HepG2 (cell line): ENCODE results near the gene CAMTA1. TPM values are rescaled to one million over a fixed set of nuclear protein-coding genes. Genes with fewer than 3 reads are reported as not detected.

Experiments
- AFF4 ChIP-seq: sonication (generic); formaldehyde crosslinking; IDR thresholded peaks from 2 replicates; pipeline ENCODE4 v1.4.0; 2020; ENCODE audit warnings: missing genetic modification reagents
- ATF3 ChIP-seq: sonication (generic); formaldehyde crosslinking; IDR thresholded peaks from 2 replicates; pipeline ENCODE4 v1.4.0; 2020; ENCODE audit warnings: missing genetic modification reagents
- CEBPZ ChIP-seq: IDR thresholded peaks from 2 replicates; pipeline ENCODE4 v1.6.1; 2012; ENCODE audit warnings: low read length, improper control_type of control experiment
- FUBP1 ChIP-seq: sonication (generic); formaldehyde crosslinking; IDR thresholded peaks from 2 replicates; pipeline ENCODE4 v1.5.1; 2020; ENCODE audit warnings: missing genetic modification reagents, mild to moderate bottlenecking, borderline replicate concordance
- MAFF ChIP-seq: IDR thresholded peaks from 2 replicates; pipeline ENCODE4 v1.6.1; 2011; ENCODE audit warnings: low read depth, low read length, improper control_type of control experiment
- MIXL1 ChIP-seq: IDR thresholded peaks from 2 replicates; pipeline ENCODE4 v1.6.1; 2016
- NONO ChIP-seq, 2 experiments: fragments of 450-650 bp in 1 of 2; sonication (generic) in 1 of 2; formaldehyde crosslinking in 1 of 2; IDR thresholded peaks in 1 of 2; conservative IDR thresholded peaks in 1 of 2; 2 replicates each; pipeline versions ENCODE4 v1.6.1 to v1.8.0; 2017 to 2022; ENCODE audit warnings: mild to moderate bottlenecking in 1 of 2, missing genetic modification reagents in 1 of 2, moderate library complexity in 1 of 2
- SALL1 ChIP-seq: sonication (generic); formaldehyde crosslinking; IDR thresholded peaks from 2 replicates; pipeline ENCODE4 v1.8.0; 2022; ENCODE audit warnings: mild to moderate bottlenecking, missing genetic modification reagents
- SAP130 ChIP-seq: IDR thresholded peaks from 2 replicates; pipeline ENCODE4 v1.6.1; 2016; ENCODE audit warnings: low read depth
- TAF15 ChIP-seq: fragments of 200-400 bp; formaldehyde crosslinking; IDR thresholded peaks from one replicate; pipeline ENCODE4 v1.6.1; 2018; ENCODE audit warnings: mild to moderate bottlenecking, low read depth, low read length; ENCODE audit not compliant: poor library complexity, severe bottlenecking
- ZC3H4 ChIP-seq: sonication (generic); formaldehyde crosslinking; IDR thresholded peaks from 2 replicates; pipeline ENCODE4 v1.4.0; 2020; ENCODE audit warnings: missing genetic modification reagents, borderline replicate concordance
- ZFP36L1 ChIP-seq: sonication (generic); formaldehyde crosslinking; IDR thresholded peaks from 2 replicates; pipeline ENCODE4 v1.8.0; 2022; ENCODE audit warnings: mild to moderate bottlenecking, missing genetic modification reagents, moderate library complexity
- ZFP41 ChIP-seq: sonication (generic); formaldehyde crosslinking; IDR thresholded peaks from 2 replicates; pipeline ENCODE4 v1.4.0; 2020; ENCODE audit warnings: mild to moderate bottlenecking, missing genetic modification reagents, borderline replicate concordance
- ZNF296 ChIP-seq: sonication (generic); formaldehyde crosslinking; conservative IDR thresholded peaks from 2 replicates; pipeline ENCODE4 v1.5.0; 2020; ENCODE audit warnings: mild to moderate bottlenecking, missing genetic modification reagents
- ZNF30 ChIP-seq: sonication (generic); formaldehyde crosslinking; IDR thresholded peaks from 2 replicates; pipeline ENCODE4 v1.5.0; 2020; ENCODE audit warnings: mild to moderate bottlenecking, missing genetic modification reagents
- ZNF552 ChIP-seq: sonication (generic); formaldehyde crosslinking; IDR thresholded peaks from 2 replicates; pipeline ENCODE4 v1.9.0; 2022; ENCODE audit warnings: missing genetic modification reagents, mild to moderate bottlenecking, borderline replicate concordance
- ZNF619 ChIP-seq: sonication (generic); formaldehyde crosslinking; IDR thresholded peaks from 2 replicates; pipeline ENCODE4 v1.4.0; 2020; ENCODE audit warnings: mild to moderate bottlenecking, missing genetic modification reagents
- ZNF761 ChIP-seq: sonication (generic); formaldehyde crosslinking; conservative IDR thresholded peaks from 2 replicates; pipeline ENCODE4 v1.4.0; 2020; ENCODE audit warnings: mild to moderate bottlenecking, missing genetic modification reagents
- ZNF792 ChIP-seq: IDR thresholded peaks from 2 replicates; pipeline ENCODE4 v1.6.1; 2016
- polyA plus RNA-seq, 8 experiments: library from polyadenylated mRNA; depleted of rRNA in 3 of 8; stranded (reverse) in 7 of 8; unstranded in 1 of 8; fragments of >200 nt; fragmentation: Illumina TruSeq in 4 of 8; extraction: Trizol in 4 of 8; gene quantifications; 2 replicates each; pipeline versions ENCODE4 v1.2.1 to v1.2.3, GENCODE V29; 2011 to 2016; ENCODE audit warnings: low read depth in 4 of 8, missing spikeins in 1 of 8, mixed read lengths in 1 of 8; ENCODE audit not compliant: insufficient read depth in 1 of 8
- total RNA-seq, 5 experiments: library from RNA; depleted of rRNA; stranded (reverse); fragments of >200 nt; fragmentation: Illumina TruSeq; extraction: Trizol; gene quantifications; 2 replicates each; pipeline ENCODE4 v1.2.3, GENCODE V29; 2016; ENCODE audit warnings: low read depth in 1 of 5

The CAMTA1 gene
- total and polyA plus RNA-seq, 2 of the 13 experiments (the other 11 are each of a cell fraction or from before 2014, with no cell fraction given), result 25.0 to 36.4 TPM

GRCh38 chr1:7667625-7668218 lies 882.5 kb downstream of the CAMTA1 start (continued):
- TF ChIP-seq ZNF761 (no peak), MIXL1 (CRISPR knock-in tag) (no peak), ZFP36L1 (CRISPR knock-in tag) (no peak), ZC3H4 (CRISPR knock-in tag) (no peak), ZNF30 (CRISPR knock-in tag) (no peak), AFF4 (CRISPR knock-in tag) (no peak), MAFF (no peak), ZFP41 (CRISPR knock-in tag) (no peak), SAP130 (CRISPR knock-in tag) (no peak), ZNF619 (CRISPR knock-in tag) (peak; percentile 78; the same call in 1 of the 2 replicates), ZNF296 (CRISPR knock-in tag) (no peak), ZNF552 (no peak), NONO (IDR thresholded peaks at IDR 0.05) (no peak), NONO (CRISPR knock-in tag; conservative IDR thresholded peaks at IDR 0.05) (no peak), ATF3 (CRISPR knock-in tag) (no peak), CEBPZ (no peak), TAF15 (no peak), FUBP1 (CRISPR knock-in tag) (no peak), ZNF792 (CRISPR knock-in tag) (no peak), SALL1 (CRISPR knock-in tag) (peak; percentile 59)
